Measurements from ENCODE around the gene POLR2C. TPM values are rescaled to one million over a fixed set of nuclear protein-coding genes. Genes with fewer than 3 reads are reported as not detected.

POLR2C gene
- total RNA-seq (2022; extraction: Qiagen RNA extraction) = 105 to 158 TPM (median 114 TPM) in 5 replicates

DNA sequence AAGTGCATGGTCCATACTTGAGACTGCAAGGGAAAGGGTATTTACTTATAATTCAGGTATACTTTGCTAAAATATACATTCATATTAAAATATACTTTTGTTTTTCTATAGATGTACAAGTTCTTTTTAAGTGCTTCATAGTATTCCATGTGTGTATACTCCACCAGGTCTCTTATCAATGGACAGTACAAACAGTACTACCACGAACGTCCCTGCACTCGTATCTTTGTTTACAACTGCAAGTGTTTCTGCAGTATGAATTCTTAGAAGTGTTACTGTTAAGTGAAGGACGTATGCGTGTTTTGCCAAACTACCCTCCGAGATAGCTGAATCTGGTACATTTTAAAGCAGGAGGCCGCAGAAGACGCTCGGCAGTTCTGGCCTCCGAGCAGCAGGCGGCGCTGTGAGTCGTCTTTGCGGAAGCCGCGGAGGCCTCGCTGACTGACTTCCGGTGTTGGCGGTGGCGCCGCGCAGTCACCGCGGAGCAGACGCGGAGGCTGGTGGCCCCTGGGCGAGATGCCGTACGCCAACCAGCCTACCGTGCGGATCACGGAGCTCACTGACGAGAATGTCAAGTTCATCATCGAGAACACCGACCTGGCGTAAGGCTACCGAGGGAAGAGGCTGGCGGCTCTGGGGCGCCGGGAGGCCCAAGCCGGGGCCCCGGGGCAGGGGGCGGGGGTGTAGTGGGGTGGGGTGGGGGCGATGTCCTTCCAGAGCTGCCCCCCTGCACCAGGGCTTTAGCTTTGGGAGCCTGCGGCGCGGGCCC lies at the start of gene POLR2C:
Gene POLR2C, plus strand, starts transcription at position 471 of the 769 bp plus-strand sequence. Its CDS starts 46 bp downstream, at position 517.

DNA sequence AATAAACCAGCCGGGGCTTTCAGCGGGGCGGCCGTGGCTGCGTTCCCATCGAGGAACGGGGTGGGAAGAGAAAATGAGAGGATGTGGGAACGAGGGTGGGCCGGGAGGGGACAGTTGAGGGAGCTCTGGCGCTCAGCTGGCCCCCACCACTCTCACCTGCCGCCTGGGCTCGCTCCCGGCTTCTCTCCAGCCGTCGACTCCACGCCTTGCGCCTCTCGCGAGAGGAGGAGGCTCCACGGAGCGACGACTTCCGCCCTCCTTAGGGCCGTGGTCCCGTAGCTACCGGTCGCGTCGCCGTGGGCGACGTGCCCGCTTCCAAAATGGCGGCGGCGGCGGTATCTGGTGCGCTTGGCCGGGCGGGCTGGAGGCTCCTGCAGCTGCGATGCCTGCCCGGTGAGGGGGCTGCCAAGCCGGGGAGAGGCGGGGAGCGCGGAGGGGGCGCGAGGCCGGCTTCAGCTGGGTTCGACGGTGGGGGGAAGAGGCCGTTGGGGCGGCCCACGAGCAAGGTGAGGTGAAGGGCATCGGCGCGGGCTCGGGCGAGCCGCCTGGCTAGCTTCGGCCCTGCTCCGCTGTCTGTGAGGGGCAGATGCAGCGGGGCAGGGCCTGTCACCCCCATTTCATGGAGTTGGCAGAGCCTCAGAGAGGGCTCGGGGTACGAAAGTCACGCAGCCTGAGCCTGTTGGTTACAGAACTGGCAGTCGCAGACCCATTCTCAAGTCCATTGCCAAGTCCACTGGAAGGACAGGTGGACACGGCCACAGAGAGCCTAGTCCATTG lies 15.1 kb upstream of the POLR2C start, which contains the start of the genes CIAPIN1 and COQ9:
Gene CIAPIN1, minus strand, starts transcription at position 200 of the 777 bp plus-strand sequence. CDS start 6,457 bp downstream, outside the sequence.
Gene COQ9, plus strand, starts transcription at position 294 of the 777 bp plus-strand sequence. Its CDS starts 27 bp downstream, at position 321.

DNA sequence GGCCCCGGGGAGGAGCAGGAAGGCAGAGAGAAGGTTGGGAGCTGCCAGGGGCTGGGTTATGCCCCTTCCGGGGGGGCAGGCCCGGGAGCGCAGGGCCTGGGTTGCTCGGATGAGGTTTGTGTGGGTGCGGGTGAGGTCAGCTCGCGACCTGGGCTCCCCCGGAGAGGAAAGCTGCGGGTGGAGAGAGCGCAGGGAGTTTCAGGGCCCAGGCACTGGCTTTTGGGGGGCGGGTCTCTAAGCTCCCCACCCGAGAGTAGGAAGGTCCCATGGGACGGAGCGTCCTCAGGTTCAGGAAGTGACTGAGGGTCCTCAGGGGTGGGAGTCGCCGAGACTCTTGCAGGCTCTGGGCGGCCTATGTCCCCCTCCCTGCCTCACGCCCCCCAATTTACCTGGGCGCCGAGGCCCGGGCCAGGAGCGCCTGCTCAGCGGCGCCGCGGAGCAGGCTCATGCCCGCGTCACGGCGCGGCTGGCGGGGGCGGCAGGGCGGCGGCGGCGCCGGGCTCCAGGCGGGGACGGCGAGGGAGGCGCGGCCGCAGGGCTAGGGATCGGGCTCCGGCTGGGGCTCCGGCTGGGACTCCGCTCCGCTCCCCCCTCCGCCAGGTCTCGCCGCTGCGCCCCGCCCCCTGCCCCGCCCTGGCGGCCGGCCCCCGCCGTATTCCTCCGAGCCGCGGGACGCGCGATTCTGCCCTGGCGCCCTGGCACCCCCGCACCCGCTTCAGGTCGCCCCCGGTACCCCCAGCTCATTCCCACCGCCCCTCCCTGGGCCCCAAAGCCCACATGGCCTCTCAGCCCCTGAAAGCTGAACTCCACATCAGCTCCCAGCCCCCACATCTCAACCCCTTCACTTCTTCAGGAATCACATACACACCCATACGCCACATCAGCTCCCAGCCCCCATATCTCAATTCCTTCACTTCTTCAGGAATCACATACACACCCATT lies 23.7 kb downstream of the POLR2C start, which contains the start of gene DOK4:
Gene DOK4, minus strand, starts transcription at position 578 of the 942 bp plus-strand sequence. CDS start 6,986 bp downstream, outside the sequence.

Other genes with a start within 250 kb of the POLR2C start
- gene ARL2BP, start 217.4 kb upstream of the POLR2C start, total RNA-seq (2022; extraction: Qiagen RNA extraction) = 69.4 to 80.2 TPM (median 74.9 TPM) in 5 replicates
- gene PLLP, start 178.0 kb upstream of the POLR2C start, total RNA-seq (2022; extraction: Qiagen RNA extraction) = 1.2 to 1.8 TPM (median 1.6 TPM) in 5 replicates
- gene CCL22, start 103.9 kb upstream of the POLR2C start, total RNA-seq (2022; extraction: Qiagen RNA extraction) = 0.02 to 0.07 TPM (median 0.05 TPM) in 4 of 5 replicates, not detected in the other
- gene CX3CL1, start 90.2 kb upstream of the POLR2C start, total RNA-seq (2022; extraction: Qiagen RNA extraction) = 0.03 to 0.17 TPM (median 0.07 TPM) in 5 replicates
- not detected in 5 replicates for gene CCL17, start 57.9 kb upstream of the POLR2C start, total RNA-seq (2022; extraction: Qiagen RNA extraction)
- gene CIAPIN1, start 15.3 kb upstream of the POLR2C start, total RNA-seq (2022; extraction: Qiagen RNA extraction) = 70.1 to 90.2 TPM (median 76.5 TPM) in 5 replicates
- 40.1 to 53.3 TPM (median 51.4 TPM) in 5 replicates for gene COQ9, start 15.2 kb upstream of the POLR2C start, total RNA-seq (2022; extraction: Qiagen RNA extraction)
- 33.9 to 50.3 TPM (median 41.5 TPM) in 5 replicates for gene DOK4, start 23.8 kb downstream of the POLR2C start, total RNA-seq (2022; extraction: Qiagen RNA extraction)
- gene CCDC102A, start 73.9 kb downstream of the POLR2C start, total RNA-seq (2022; extraction: Qiagen RNA extraction) = 6.6 to 9.9 TPM (median 8.3 TPM) in 5 replicates
- 0.05 to 0.08 TPM (median 0.06 TPM) in 5 replicates for gene ADGRG5, start 80.0 kb downstream of the POLR2C start, total RNA-seq (2022; extraction: Qiagen RNA extraction)
- gene ADGRG1, start 166.0 kb downstream of the POLR2C start, total RNA-seq (2022; extraction: Qiagen RNA extraction) = 157 to 234 TPM (median 197 TPM) in 5 replicates
- 0.36 to 0.72 TPM (median 0.56 TPM) in 5 replicates for gene ADGRG3, start 205.6 kb downstream of the POLR2C start, total RNA-seq (2022; extraction: Qiagen RNA extraction)
- 0.03 to 0.06 TPM (median 0.05 TPM) in 4 of 5 replicates, not detected in the other for gene DRC7, start 232.1 kb downstream of the POLR2C start, total RNA-seq (2022; extraction: Qiagen RNA extraction)